Heart left ventricle (tissue), 16 donors: Measurements from ENCODE around the gene TSSC4. TPM values are rescaled to one million over a fixed set of nuclear protein-coding genes. Genes with fewer than 3 reads are reported as not detected.

Experiments used
- ATAC-seq, 4 donors: fragments of 200-7000 bp; cut with Tn5 transposase; one replicate each; pipeline ENCODE4 v1.9.1; 2020 to 2022; ENCODE audit warnings: moderate library complexity in 4 of 4, mild to moderate bottlenecking in 3 of 4, moderate number of reproducible peaks in 1 of 4
- DNase-seq, 5 donors: peaks; one replicate each; pipeline ENCODE4 v3.0.0-alpha.2; 2020
- H3K27ac ChIP-seq, 12 donors: fragments of 200-600 bp; sonication (generic) in 4 of 12; one replicate each; pipeline versions ENCODE4 v1.5.0 to v1.8.0; 2016 to 2022; ENCODE audit warnings: mild to moderate bottlenecking in 2 of 12
- H3K27me3 ChIP-seq, 9 donors: fragments of 200-600 bp; sonication (generic) in 2 of 9; one replicate each; pipeline versions ENCODE4 v1.5.1 to v1.8.0; 2016 to 2022; ENCODE audit warnings: mild to moderate bottlenecking in 3 of 9
- H3K36me3 ChIP-seq, 9 donors: fragments of 200-600 bp; sonication (generic) in 2 of 9; one replicate each; pipeline versions ENCODE4 v1.5.0 to v1.8.0; 2018 to 2022; ENCODE audit warnings: mild to moderate bottlenecking in 2 of 9
- H3K4me1 ChIP-seq, 12 donors: fragments of 200-600 bp; sonication (generic) in 4 of 12; one replicate each; pipeline versions ENCODE4 v1.5.0 to v1.8.0; 2016 to 2022; ENCODE audit warnings: mild to moderate bottlenecking in 3 of 12
- H3K4me3 ChIP-seq, 12 donors: fragments of 200-600 bp; sonication (generic) in 4 of 12; one replicate each; pipeline versions ENCODE4 v1.5.0 to v1.8.0; 2017 to 2022; ENCODE audit warnings: mild to moderate bottlenecking in 9 of 12, moderate library complexity in 4 of 12
- H3K9me3 ChIP-seq, 12 donors: fragments of 200-600 bp; sonication (generic) in 4 of 12; one replicate each; pipeline versions ENCODE4 v1.5.0 to v1.8.0; 2016 to 2022; ENCODE audit warnings: mild to moderate bottlenecking in 1 of 12
- CTCF ChIP-seq, 12 donors: fragments of 200-600 bp; sonication (generic) in 4 of 12; IDR thresholded peaks; one replicate each; pipeline versions ENCODE4 v1.5.0 to v1.8.0; 2018 to 2022; ENCODE audit warnings: antibody characterized with exemption in 12 of 12, mild to moderate bottlenecking in 5 of 12
- POLR2A ChIP-seq, 2 donors: fragments of 450-650 bp; IDR thresholded peaks; one replicate each; pipeline ENCODE4 v1.6.1; 2017; ENCODE audit warnings: antibody characterized with exemption in 2 of 2, mild to moderate bottlenecking in 2 of 2, moderate library complexity in 2 of 2
- WGBS, 4 donors: extraction: QIAGEN DNeasy Blood & Tissue Kit in 2 of 4; methylation state at CpG; one replicate each; pipeline versions ENCODE4 v1.1.5 to v1.1.7; 2013 to 2018; 5-methylcytosine and 5-hydroxymethylcytosine counted together
- intact Hi-C, 10 donors: fragments of 100-400 bp; cut with DNase I; formaldehyde crosslinking; loops; one replicate each; pipeline versions ENCODE4 v1.11.1 to v1.14.2; 2022
- polyA plus RNA-seq, 2 donors: library from polyadenylated mRNA; stranded (reverse); fragments of 200-250 nt; gene quantifications; one replicate each; pipeline ENCODE4 v1.2.3, GENCODE V29; 2013
- total RNA-seq, 9 donors: library from RNA; depleted of rRNA in 2 of 9; stranded (reverse); fragments of >200 nt in 2 of 9; fragmentation: NEBNext Ultra II Directional in 3 of 9; extraction: Animal tissue kit (Norgen Biotek cat#: 25700) in 3 of 9; gene quantifications; one replicate each; pipeline versions ENCODE4 v1.1.0 to v1.2.4, GENCODE V29; 2016 to 2023
- donor health status: ischemic (EF 13 %, LVEDD 7.1; RV severe dilation, severe dysfunction).
- donor health status: healthy with polysubstance abuse.
- donor health status: DM: no; HTN: yes; CAD: no.
- donor health status: DM: no; HTN: no; CAD: no.
- donor health status: ischemic (EF 25% LVEDD 6.9; RV normal size, moderate dysfunction).
- donor health status: ischemic (EF 25% LVEDD 5.7; RV mildly dilated, moderate dysfunction).
- donor health status: healthy.
- donor health status: DM: yes; HTN: yes; CAD: no.
- donor health status: ischemic (EF 35%, LVEDD 5.7; RV mildly dilated, moderate dysfunction).
- donor health status: nonischemic (EF 11% LVEDD 7.7; RV severe dilation, severe dysfunction).
- donor health status: DM: yes; HTN: yes; CAD: no.
- donor health status: PGD.
- donor health status: ischemic (EF 29% LVEDD 5.4; RV normal size, mild dysfunction).
- donor health status: nonischemic (EF 23%, LVEDD 6.1; RV moderate dilation, normal function).

TSSC4 gene
- total and polyA plus RNA-seq, 11 donors: 23.4 to 75.9 (median 37.2) TPM

GRCh38 chr11:2375964-2376551, 24.5 kb upstream of the TSSC4 start:
- Histone ChIP-seq H3K27ac (peak overlapping the region in 11 of 12 donors; percentile 65 to 97 (median 82)), H3K36me3 (no peaks in the 10 kb centered on the region), H3K27me3 (no peaks in the 10 kb centered on the region), H3K4me1 (peaks cover 14 to 67% (median 33%) of the 10 kb centered on the region in 12 donors), H3K4me3 (no peak overlapping the region), H3K9me3 (no peaks in the 10 kb centered on the region)
- DNase-seq (peak in 1 of 5 donors; percentile 22), ATAC-seq (no peak)
- 81 to 90% (median 83%) methylated on average over 13 to 16 of the region's 16 CpGs for WGBS, 4 donors
- TF ChIP-seq CTCF (IDR thresholded peaks at IDR 0.05) (no peak), POLR2A (IDR thresholded peaks at IDR 0.05) (no peak)
- intact Hi-C loops: loop anchor here in 7 of 10 donors (1.0 to 5.0 kb wide), 7 partner anchors 61 to 74 kb away; partner anchors contain the start of gene TSPAN32 (in 2 of the 7)

DNA sequence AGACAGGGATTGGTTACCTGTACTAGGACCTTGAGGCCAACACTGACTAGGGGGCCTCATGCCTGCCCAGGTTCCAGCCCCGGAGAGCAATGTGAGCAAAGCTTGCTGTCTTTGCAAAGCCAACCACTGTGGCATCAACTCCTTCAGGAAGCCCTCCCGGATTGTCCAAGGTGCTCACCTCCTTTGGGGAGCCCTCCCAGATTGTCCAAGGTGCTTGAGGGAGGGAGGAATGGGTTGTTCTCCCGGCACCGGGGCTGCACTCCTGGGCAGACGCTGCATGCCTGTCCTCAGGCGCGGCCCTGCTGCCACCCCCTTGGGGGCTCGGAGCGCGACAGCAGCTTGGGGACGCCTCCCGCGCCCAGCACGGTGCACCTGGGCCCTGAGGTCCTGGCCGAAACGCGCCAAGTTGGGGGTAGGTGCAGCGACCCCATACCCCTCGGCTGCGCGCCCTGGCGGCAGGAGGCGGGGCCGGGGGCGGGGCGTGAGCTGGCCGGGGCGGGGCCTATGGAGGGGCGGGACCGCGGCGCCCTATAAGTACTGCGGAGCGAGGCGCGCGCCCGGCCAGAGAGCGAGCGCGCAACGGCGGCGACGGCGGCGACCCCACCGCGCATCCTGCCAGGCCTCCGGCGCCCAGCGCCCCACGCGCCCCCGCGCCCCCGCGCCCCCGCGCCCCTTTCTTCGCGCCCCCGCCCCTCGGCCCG, 23.6 kb upstream of the TSSC4 start, which contains the start of gene CD81:
Gene CD81 (plus strand): TSS at position 560 of the 701 bp plus-strand sequence. CDS start 240 bp downstream, outside the sequence.
- WGBS, 4 donors: 6 to 39% (median 10%) methylated on average over 2 to 65 of the region's 65 CpGs
- Histone ChIP-seq H3K27me3 (no peaks in the 10 kb centered on the region), H3K36me3 (no peaks in the 10 kb centered on the region), H3K27ac (peak within 1 kb of the TSS; percentile 91 to 100 (median 99)), H3K4me1 (peaks cover 21 to 76% (median 41%) of the 10 kb centered on the region in 12 donors), H3K4me3 (peak within 1 kb of the TSS; percentile 70 to 100 (median 100)), H3K9me3 (no peaks in the 10 kb centered on the region)
- TF ChIP-seq POLR2A (IDR thresholded peaks at IDR 0.05) (peak in 1 of 2 donors; percentile 58), CTCF (IDR thresholded peaks at IDR 0.05) (peak in 2 of 12 donors; percentile 2 to 23)
- intact Hi-C loops: loop anchor here in 4 of 10 donors (2.0 to 5.0 kb wide), 3 partner anchors 62 to 70 kb away; no protein-coding TSS in a partner anchor
- DNase-seq: peak in 4 of 5 donors; percentile 57 to 85 (median 66)
- peak in 3 of 4 donors; percentile 16 to 66 (median 62) for ATAC-seq

GRCh38 chr11:2377511-2378443, 22.8 kb upstream of the TSSC4 start:
- Histone ChIP-seq H3K27me3 (no peaks in the 10 kb centered on the region), H3K9me3 (no peaks in the 10 kb centered on the region), H3K27ac (peak overlapping the region; percentile 91 to 100 (median 99)), H3K4me1 (peaks cover 23 to 84% (median 50%) of the 10 kb centered on the region in 12 donors), H3K36me3 (no peaks in the 10 kb centered on the region), H3K4me3 (peak overlapping the region; percentile 70 to 100 (median 100))
- intact Hi-C loops: loop anchor here in 6 of 10 donors (1.0 to 5.0 kb wide), 5 partner anchors 23 to 70 kb away; partner anchors contain the start of gene TSSC4 (in 2 of the 6)
- TF ChIP-seq POLR2A (IDR thresholded peaks at IDR 0.05) (no peak), CTCF (IDR thresholded peaks at IDR 0.05) (no peak)
- ATAC-seq: peak in 3 of 4 donors; percentile 23 to 48 (median 34)
- WGBS, 4 donors: 1 to 2% (median 1%) methylated on average over 22 to 88 of the region's 88 CpGs
- DNase-seq: peak in 4 of 5 donors; percentile 79 to 86 (median 84)
